ENCODE data around the gene LBH.

DNA sequence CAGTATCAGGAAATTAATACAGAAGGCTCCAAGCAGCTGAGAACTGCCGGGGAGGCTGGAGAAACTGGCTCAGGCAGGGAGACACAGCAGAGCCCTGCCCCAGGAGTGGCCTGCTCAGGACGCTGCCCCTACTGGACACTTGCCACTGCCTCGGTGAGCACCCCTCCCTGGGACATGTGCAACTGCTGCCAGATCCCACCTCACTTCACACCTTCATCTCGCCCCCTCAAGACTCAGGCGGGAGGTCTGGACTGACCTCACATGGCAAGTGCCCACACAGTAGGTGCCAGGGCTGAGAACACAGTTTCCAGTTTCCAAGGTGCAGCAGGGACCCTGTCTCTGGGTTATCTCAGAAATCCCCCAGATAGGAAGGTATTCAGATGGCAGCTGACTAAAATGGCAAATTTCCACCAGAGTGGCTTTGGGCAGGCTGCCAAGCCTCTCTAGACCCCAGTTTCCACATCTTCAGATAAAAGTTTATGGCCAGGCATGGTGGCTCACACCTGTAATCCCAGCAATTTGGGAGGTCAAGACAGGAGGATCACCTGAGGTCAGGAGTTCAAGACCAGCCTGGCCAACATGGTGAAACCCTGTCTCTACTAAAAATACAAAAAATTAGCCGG lies 33.7 kb upstream of the LBH start:
- TF ChIP-seq EZH2phosphoT487 (IDR thresholded peaks at IDR 0.05; ENCODE audit: low read depth, severe bottlenecking, unreplicated experiment) (no peak), EZH2 (IDR thresholded peaks at IDR 0.05; ENCODE audit: borderline replicate concordance) (no peak)
